ENCODE results near the gene CA14. TPM values are rescaled to one million over a fixed set of nuclear protein-coding genes. Genes with fewer than 3 reads are reported as not detected.

Gene CA14
- total and polyA plus RNA-seq, 2 of the 4 experiments (the other 2 are of a cell fraction) = not detected

GRCh38 chr1:150269451-150269850 lies 11.9 kb downstream of the CA14 start:
- BruUV-seq (replicated peaks) = no TSS peak
- intact Hi-C loops (cut with micrococcal nuclease) = no loop called here

More at GRCh38 chr1:150269451-150269850, 11.9 kb downstream of the CA14 start:
- Histone ChIP-seq H3K4me3 (ENCODE audit: insufficient read depth, low read depth, low read length) (peak overlapping the region; percentile 51), H3K9ac (ENCODE audit: low read depth, low read length) (peak overlapping the region; percentile 66), H3K14ac (replicated peaks; ENCODE audit: low read depth, low read length) (peak overlapping the region; percentile 89), H4K8ac (ENCODE audit: low read depth in 2 of 2, low read length in 2 of 2) (peak overlapping the region; percentile 62 to 99), H3K18ac (ENCODE audit: low read depth, low read length) (peak overlapping the region; percentile 43; the same call in 1 of the 2 replicates), H3K79me1 (ENCODE audit: low read depth in 1 of 2, low read length in 2 of 2) (peaks cover 20 to 50% of the 10 kb centered on the region in 2 experiments), H3K56ac (ENCODE audit: extremely low read depth, insufficient read depth, low read length) (peak overlapping the region; percentile 73; the same call in 1 of the 2 replicates), H2BK20ac (ENCODE audit: low read depth, low read length) (no peak overlapping the region), H2BK15ac (ENCODE audit: low read depth, low read length) (no peak overlapping the region), H3K36me3 (ENCODE audit: control insufficient read depth, insufficient read depth, low read length) (peaks cover 21% of the 10 kb centered on the region), H2BK120ac (ENCODE audit: low read depth, low read length) (peak overlapping the region; percentile 53; the same call in 1 of the 2 replicates), H4K91ac (ENCODE audit: insufficient read depth, low read depth, low read length) (peak overlapping the region; percentile 54), H3K4ac (ENCODE audit: low read depth, low read length) (peak overlapping the region; percentile 89), H3K27me3 (ENCODE audit: control insufficient read depth, insufficient read depth, low read length) (no peaks in the 10 kb centered on the region), H2AK5ac (ENCODE audit: low read depth, low read length) (no peak overlapping the region), H2AK9ac (replicated peaks; ENCODE audit: low read depth, low read length, poor library complexity) (no peak overlapping the region), H3K23ac (ENCODE audit: low read depth, low read length) (peak overlapping the region; percentile 67), H3K9me1 (ENCODE audit: insufficient read depth, low read length) (peaks cover 8% of the 10 kb centered on the region), H2AFZ (replicated peaks; ENCODE audit: low read length, poor library complexity) (peak overlapping the region; percentile 89), H3K9me3 (ENCODE audit: control insufficient read depth, insufficient read depth, low read length) (no peaks in the 10 kb centered on the region), H2BK5ac (ENCODE audit: low read depth, low read length, poor library complexity, severe bottlenecking) (peak overlapping the region; percentile 76), H4K5ac (ENCODE audit: low read depth, low read length) (peak overlapping the region; percentile 95), H4K20me1 (ENCODE audit: insufficient read depth, low read length) (no peaks in the 10 kb centered on the region), H3K27ac (ENCODE audit: insufficient read depth, low read length) (peak overlapping the region; percentile 71; the same call in 1 of the 2 replicates), H3K4me1 (ENCODE audit: control insufficient read depth, insufficient read depth, low read length) (peaks cover 9% of the 10 kb centered on the region), H3K4me2 (ENCODE audit: low read depth, low read length) (peak overlapping the region; percentile 89)
- dilution Hi-C loops (cut with HindIII; ENCODE audit: low sequenced_read_pairs, unreplicated experiment) (no loop called here), in situ Hi-C loops (cut with MboI; ENCODE audit: low sequenced_read_pairs) (loop anchor here (10.0 kb wide), 1 partner anchor 285 kb away; no protein-coding TSS in a partner anchor)
- ATAC-seq (ENCODE audit: low read depth) = no peak
- no peak for DNase-seq
- WGBS, 2 experiments (ENCODE audit: extremely low coverage in 2 of 2, insufficient read length in 1 of 2) = no CpG with 5 or more reads among the region's 10 CpGs
- ChIA-PET CTCF (interaction anchor here (0.6 to 0.8 kb wide), 2 partner anchors 13 to 14 kb away, joined by 3 read pairs; no protein-coding TSS in a partner anchor), POLR2A (ENCODE audit: unreplicated experiment) (interaction anchor here (0.6 kb wide), 1 partner anchor 95 kb away, joined by 7 read pairs; the partner anchor contains the start of gene RPRD2)
- no peak for TF ChIP-seq FOS (IDR thresholded peaks at IDR 0.05; ENCODE audit: low read depth, low read length)
- no peak for TF ChIP-seq CEBPB (IDR thresholded peaks at IDR 0.05; ENCODE audit: low read depth, low read length)
- no peak for TF ChIP-seq RAD21 (IDR thresholded peaks at IDR 0.05; ENCODE audit: low read length)
- TF ChIP-seq RFX5 (IDR thresholded peaks at IDR 0.05; ENCODE audit: low read depth, low read length) = no peak
- TF ChIP-seq MXI1 (IDR thresholded peaks at IDR 0.05; ENCODE audit: borderline replicate concordance, low read depth, low read length) = no peak
- TF ChIP-seq CHD1 (IDR thresholded peaks at IDR 0.05; ENCODE audit: low read depth, low read length) = no peak
- TF ChIP-seq SMC3 (IDR thresholded peaks at IDR 0.05; ENCODE audit: low read depth, low read length) = no peak
- TF ChIP-seq MAFK (IDR thresholded peaks at IDR 0.05; ENCODE audit: low read depth, low read length) = no peak
